Measurements from ENCODE around the gene PAK2.
A peak's percentile ranks its signal among the peaks of the same experiment; 100 is the strongest.

- TF ChIP-seq ZKSCAN1 (IDR thresholded peaks at IDR 0.05; ENCODE audit: low read depth, low read length) (no peak), TARDBP (IDR thresholded peaks at IDR 0.05) (no peak; the same call in 1 of the 2 replicates), ATF1 (CRISPR knock-in tag; IDR thresholded peaks at IDR 0.05) (no peak), ATF1 (tag; IDR thresholded peaks at IDR 0.05) (no peak), HDAC6 (IDR thresholded peaks at IDR 0.05; ENCODE audit: low read depth, low read length) (no peak), EP300 (IDR thresholded peaks at IDR 0.05; ENCODE audit: low read length) (no peak), CTBP1 (IDR thresholded peaks at IDR 0.05; ENCODE audit: borderline replicate concordance) (no peak), CBX5 (IDR thresholded peaks at IDR 0.05; ENCODE audit: borderline replicate concordance, low read depth) (no peak), MNT (conservative IDR thresholded peaks at IDR 0.05) (no peak), CTCF (IDR thresholded peaks at IDR 0.05 in 2 of 3, conservative IDR thresholded peaks at IDR 0.05 in 1 of 3; ENCODE audit: insufficient read depth in 2 of 3, low read depth in 1 of 3, low read length in 3 of 3) (peak; percentile 78 to 92 (median 90)), USF2 (CRISPR knock-in tag; IDR thresholded peaks at IDR 0.05) (no peak), NR3C1 (CRISPR knock-in tag; IDR thresholded peaks at IDR 0.05) (no peak)
Measured at GRCh38 chr3:196837819-196838420, 98.3 kb downstream of the PAK2 start.
